Measurements from ENCODE around the gene ADSL.

Gene ADSL

GRCh38 chr22:40434745-40435144 lies 88.4 kb downstream of the ADSL start:
- no peak for DNase-seq (ENCODE audit: low read depth in 2 of 2, low spot score in 1 of 2)

DNA sequence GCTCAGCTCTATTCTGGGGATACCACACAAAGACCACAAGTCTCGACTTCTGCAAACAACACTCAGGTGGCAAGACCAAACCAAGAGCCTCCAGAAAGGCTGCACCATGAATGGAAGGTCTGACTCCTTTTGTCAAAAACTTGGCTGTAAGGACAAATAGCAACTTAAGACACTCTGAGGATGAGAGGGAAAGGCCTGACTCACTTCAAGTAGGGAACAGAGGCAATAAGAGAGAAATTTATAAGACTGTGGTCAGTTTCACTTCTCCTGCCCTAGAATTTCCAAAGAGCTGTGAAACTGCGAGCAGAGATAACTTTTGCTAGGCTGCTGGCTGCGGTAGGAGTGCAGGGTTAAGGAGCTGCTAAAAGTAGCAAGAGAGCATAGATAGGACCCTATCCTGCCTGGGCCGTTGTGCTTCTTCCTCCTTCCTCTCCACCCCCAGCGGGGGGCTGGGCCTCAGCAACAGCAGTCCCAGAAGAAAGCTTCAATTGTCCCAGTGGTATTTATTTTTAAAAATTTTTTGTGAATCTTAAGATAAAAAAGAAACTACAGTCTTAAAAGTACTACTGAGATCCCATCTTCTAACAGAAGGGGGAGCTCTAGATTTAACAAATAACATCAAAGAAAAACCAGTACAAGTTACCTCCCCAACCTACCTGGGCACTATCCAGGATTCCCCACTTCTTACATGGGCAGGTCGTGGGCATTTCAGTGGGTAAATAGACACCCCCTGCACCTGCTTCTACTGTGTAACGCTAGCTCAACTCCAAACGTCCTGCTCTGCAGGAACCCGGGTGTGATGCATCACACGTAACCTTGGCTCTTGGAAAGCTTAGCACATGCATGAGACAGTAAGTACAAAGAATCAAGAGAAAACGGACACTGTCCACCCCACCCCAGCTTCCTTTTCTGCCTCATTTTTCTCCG lies 90.5 kb downstream of the ADSL start:
- no peak for DNase-seq (ENCODE audit: low read depth in 2 of 2, low spot score in 1 of 2)
